ENCODE measurements around the gene TEX51.

Gene TEX51

GRCh38 chr2:126916744-126917143 is 18.1 kb downstream of the TEX51 start:
- DNase-seq = no peak

- DNase-seq = no peak
These were observed 22.4 kb downstream of the TEX51 start for GRCh38 chr2:126921066-126921465.

- no peak for DNase-seq
These were observed 32.4 kb downstream of the TEX51 start for GRCh38 chr2:126930970-126931590.

- no peak for DNase-seq
These were observed 33.8 kb downstream of the TEX51 start for GRCh38 chr2:126932529-126932928.

GRCh38 chr2:126932966-126933710 is 34.4 kb downstream of the TEX51 start:
- no peak for DNase-seq

- no peak for DNase-seq
These were observed 35.0 kb downstream of the TEX51 start for GRCh38 chr2:126933711-126934091.

GRCh38 chr2:126934809-126935208 is 36.1 kb downstream of the TEX51 start:
- no peak for DNase-seq

- DNase-seq = no peak
These were observed 37.1 kb downstream of the TEX51 start for GRCh38 chr2:126935774-126936173.

GRCh38 chr2:126936219-126936723 is 37.6 kb downstream of the TEX51 start:
- DNase-seq = no peak

GRCh38 chr2:126940331-126940730 is 41.6 kb downstream of the TEX51 start:
- DNase-seq = no peak

- DNase-seq = no peak
These were observed 43.9 kb downstream of the TEX51 start for GRCh38 chr2:126942427-126943203.

GRCh38 chr2:126943612-126944348 is 45.1 kb downstream of the TEX51 start:
- no peak for DNase-seq

GRCh38 chr2:126945118-126945517 is 46.4 kb downstream of the TEX51 start:
- DNase-seq = no peak

- DNase-seq = no peak
These were observed 47.8 kb downstream of the TEX51 start for GRCh38 chr2:126946318-126947102.

- no peak for DNase-seq
These were observed 48.4 kb downstream of the TEX51 start for GRCh38 chr2:126947103-126947429.

- no peak for DNase-seq
These were observed 51.1 kb downstream of the TEX51 start for GRCh38 chr2:126949775-126950174.

- no peak for DNase-seq
These were observed 51.8 kb downstream of the TEX51 start for GRCh38 chr2:126950504-126950903.

All from T1000 (cell line).